ENCODE results near the gene CLDN34.

- no peak for TF ChIP-seq EZH2 (IDR thresholded peaks at IDR 0.05; ENCODE audit: low read length)
- TF ChIP-seq, protein P1, sequence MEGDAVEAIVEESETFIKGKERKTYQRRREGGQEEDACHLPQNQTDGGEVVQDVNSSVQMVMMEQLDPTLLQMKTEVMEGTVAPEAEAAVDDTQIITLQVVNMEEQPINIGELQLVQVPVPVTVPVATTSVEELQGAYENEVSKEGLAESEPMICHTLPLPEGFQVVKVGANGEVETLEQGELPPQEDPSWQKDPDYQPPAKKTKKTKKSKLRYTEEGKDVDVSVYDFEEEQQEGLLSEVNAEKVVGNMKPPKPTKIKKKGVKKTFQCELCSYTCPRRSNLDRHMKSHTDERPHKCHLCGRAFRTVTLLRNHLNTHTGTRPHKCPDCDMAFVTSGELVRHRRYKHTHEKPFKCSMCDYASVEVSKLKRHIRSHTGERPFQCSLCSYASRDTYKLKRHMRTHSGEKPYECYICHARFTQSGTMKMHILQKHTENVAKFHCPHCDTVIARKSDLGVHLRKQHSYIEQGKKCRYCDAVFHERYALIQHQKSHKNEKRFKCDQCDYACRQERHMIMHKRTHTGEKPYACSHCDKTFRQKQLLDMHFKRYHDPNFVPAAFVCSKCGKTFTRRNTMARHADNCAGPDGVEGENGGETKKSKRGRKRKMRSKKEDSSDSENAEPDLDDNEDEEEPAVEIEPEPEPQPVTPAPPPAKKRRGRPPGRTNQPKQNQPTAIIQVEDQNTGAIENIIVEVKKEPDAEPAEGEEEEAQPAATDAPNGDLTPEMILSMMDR (optimal IDR thresholded peaks at IDR 0.05 in 1 of 3, IDR thresholded peaks at IDR 0.05 in 1 of 3, conservative IDR thresholded peaks at IDR 0.05 in 1 of 3; ENCODE audit: extremely low read depth in 1 of 3, insufficient read depth in 2 of 3, low read length in 3 of 3), result no peak
Measured at GRCh38 chrX:10007621-10008020, 40.5 kb downstream of the CLDN34 start.

All from keratinocyte (primary cell).